WTC11 (cell line): ENCODE results near the gene BACE2.

Experiments
- AFF4 ChIP-seq: sonication (generic); formaldehyde crosslinking; IDR thresholded peaks from 2 replicates; pipeline ENCODE4 v1.8.1; 2023; ENCODE audit warnings: mild to moderate bottlenecking, missing genetic modification reagents, borderline replicate concordance
- ATF2 ChIP-seq: sonication (generic); formaldehyde crosslinking; IDR thresholded peaks from 2 replicates; pipeline ENCODE4 v1.8.1; 2022; ENCODE audit warnings: low read depth, missing genetic modification reagents, borderline replicate concordance
- ETV6 ChIP-seq: sonication (generic); formaldehyde crosslinking; IDR thresholded peaks from 2 replicates; pipeline ENCODE4 v1.8.1; 2022; ENCODE audit warnings: mild to moderate bottlenecking, missing genetic modification reagents
- GABPB1 ChIP-seq: sonication (generic); formaldehyde crosslinking; IDR thresholded peaks from 2 replicates; pipeline ENCODE4 v1.8.1; 2023; ENCODE audit warnings: mild to moderate bottlenecking, missing genetic modification reagents
- MXD4 ChIP-seq: fragments of 250-450 bp; sonication (Bioruptor Pico); IDR thresholded peaks from 2 replicates; pipeline ENCODE4 v1.8.0; 2021; ENCODE audit warnings: mild to moderate bottlenecking, moderate library complexity, borderline replicate concordance
- OVOL2 ChIP-seq: fragments of 250-450 bp; sonication (Bioruptor Pico); IDR thresholded peaks from 2 replicates; pipeline ENCODE4 v1.9.0; 2021; ENCODE audit warnings: mild to moderate bottlenecking, borderline replicate concordance
- TCF7 ChIP-seq: sonication (generic); formaldehyde crosslinking; IDR thresholded peaks from 2 replicates; pipeline ENCODE4 v1.8.0; 2022; ENCODE audit warnings: mild to moderate bottlenecking, low read depth, missing genetic modification reagents, moderate library complexity
- ZNF425 ChIP-seq: fragments of 250-450 bp; sonication (Bioruptor Pico); conservative IDR thresholded peaks from 2 replicates; pipeline ENCODE4 v1.9.0; 2021; ENCODE audit warnings: mild to moderate bottlenecking
- TF ChIP-seq, protein P1 (sequence below): fragments of 250-450 bp; sonication (Bioruptor Pico); IDR thresholded peaks from 2 replicates; pipeline ENCODE4 v1.9.0; 2021; ENCODE audit warnings: mild to moderate bottlenecking
- TF ChIP-seq, protein P2 (sequence below): fragments of 200-600 bp; IDR thresholded peaks from 2 replicates; pipeline ENCODE4 v1.8.0; 2022; ENCODE audit warnings: antibody characterized with exemption
- TF ChIP-seq, protein P3 (sequence below): sonication (generic); formaldehyde crosslinking; IDR thresholded peaks from 2 replicates; pipeline ENCODE4 v1.8.1; 2023; ENCODE audit warnings: mild to moderate bottlenecking, missing genetic modification reagents, moderate library complexity
- TF ChIP-seq, protein P4 (sequence below): sonication (generic); formaldehyde crosslinking; IDR thresholded peaks from 2 replicates; pipeline ENCODE4 v1.8.1; 2023; ENCODE audit warnings: mild to moderate bottlenecking, missing genetic modification reagents, moderate library complexity
- TF ChIP-seq, protein P5 (sequence below): sonication (generic); formaldehyde crosslinking; IDR thresholded peaks from 2 replicates; pipeline ENCODE4 v1.8.0; 2022; ENCODE audit warnings: mild to moderate bottlenecking, missing genetic modification reagents
- TF ChIP-seq, protein P6 (sequence below): sonication (generic); formaldehyde crosslinking; conservative IDR thresholded peaks from 2 replicates; pipeline ENCODE4 v1.8.1; 2023; ENCODE audit warnings: mild to moderate bottlenecking, low read depth, missing genetic modification reagents, moderate library complexity

- TF ChIP-seq, protein P1, sequence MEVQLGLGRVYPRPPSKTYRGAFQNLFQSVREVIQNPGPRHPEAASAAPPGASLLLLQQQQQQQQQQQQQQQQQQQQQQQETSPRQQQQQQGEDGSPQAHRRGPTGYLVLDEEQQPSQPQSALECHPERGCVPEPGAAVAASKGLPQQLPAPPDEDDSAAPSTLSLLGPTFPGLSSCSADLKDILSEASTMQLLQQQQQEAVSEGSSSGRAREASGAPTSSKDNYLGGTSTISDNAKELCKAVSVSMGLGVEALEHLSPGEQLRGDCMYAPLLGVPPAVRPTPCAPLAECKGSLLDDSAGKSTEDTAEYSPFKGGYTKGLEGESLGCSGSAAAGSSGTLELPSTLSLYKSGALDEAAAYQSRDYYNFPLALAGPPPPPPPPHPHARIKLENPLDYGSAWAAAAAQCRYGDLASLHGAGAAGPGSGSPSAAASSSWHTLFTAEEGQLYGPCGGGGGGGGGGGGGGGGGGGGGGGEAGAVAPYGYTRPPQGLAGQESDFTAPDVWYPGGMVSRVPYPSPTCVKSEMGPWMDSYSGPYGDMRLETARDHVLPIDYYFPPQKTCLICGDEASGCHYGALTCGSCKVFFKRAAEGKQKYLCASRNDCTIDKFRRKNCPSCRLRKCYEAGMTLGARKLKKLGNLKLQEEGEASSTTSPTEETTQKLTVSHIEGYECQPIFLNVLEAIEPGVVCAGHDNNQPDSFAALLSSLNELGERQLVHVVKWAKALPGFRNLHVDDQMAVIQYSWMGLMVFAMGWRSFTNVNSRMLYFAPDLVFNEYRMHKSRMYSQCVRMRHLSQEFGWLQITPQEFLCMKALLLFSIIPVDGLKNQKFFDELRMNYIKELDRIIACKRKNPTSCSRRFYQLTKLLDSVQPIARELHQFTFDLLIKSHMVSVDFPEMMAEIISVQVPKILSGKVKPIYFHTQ (CRISPR knock-in tag) = no peak
- no peak for TF ChIP-seq ATF2 (CRISPR knock-in tag)
- no peak for TF ChIP-seq ETV6 (CRISPR knock-in tag)
- TF ChIP-seq, protein P2, sequence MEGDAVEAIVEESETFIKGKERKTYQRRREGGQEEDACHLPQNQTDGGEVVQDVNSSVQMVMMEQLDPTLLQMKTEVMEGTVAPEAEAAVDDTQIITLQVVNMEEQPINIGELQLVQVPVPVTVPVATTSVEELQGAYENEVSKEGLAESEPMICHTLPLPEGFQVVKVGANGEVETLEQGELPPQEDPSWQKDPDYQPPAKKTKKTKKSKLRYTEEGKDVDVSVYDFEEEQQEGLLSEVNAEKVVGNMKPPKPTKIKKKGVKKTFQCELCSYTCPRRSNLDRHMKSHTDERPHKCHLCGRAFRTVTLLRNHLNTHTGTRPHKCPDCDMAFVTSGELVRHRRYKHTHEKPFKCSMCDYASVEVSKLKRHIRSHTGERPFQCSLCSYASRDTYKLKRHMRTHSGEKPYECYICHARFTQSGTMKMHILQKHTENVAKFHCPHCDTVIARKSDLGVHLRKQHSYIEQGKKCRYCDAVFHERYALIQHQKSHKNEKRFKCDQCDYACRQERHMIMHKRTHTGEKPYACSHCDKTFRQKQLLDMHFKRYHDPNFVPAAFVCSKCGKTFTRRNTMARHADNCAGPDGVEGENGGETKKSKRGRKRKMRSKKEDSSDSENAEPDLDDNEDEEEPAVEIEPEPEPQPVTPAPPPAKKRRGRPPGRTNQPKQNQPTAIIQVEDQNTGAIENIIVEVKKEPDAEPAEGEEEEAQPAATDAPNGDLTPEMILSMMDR = no peak
- no peak for TF ChIP-seq AFF4 (CRISPR knock-in tag)
- TF ChIP-seq, protein P3, sequence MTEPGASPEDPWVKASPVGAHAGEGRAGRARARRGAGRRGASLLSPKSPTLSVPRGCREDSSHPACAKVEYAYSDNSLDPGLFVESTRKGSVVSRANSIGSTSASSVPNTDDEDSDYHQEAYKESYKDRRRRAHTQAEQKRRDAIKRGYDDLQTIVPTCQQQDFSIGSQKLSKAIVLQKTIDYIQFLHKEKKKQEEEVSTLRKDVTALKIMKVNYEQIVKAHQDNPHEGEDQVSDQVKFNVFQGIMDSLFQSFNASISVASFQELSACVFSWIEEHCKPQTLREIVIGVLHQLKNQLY (CRISPR knock-in tag) = no peak
- no peak for TF ChIP-seq TCF7
- TF ChIP-seq, protein P4, sequence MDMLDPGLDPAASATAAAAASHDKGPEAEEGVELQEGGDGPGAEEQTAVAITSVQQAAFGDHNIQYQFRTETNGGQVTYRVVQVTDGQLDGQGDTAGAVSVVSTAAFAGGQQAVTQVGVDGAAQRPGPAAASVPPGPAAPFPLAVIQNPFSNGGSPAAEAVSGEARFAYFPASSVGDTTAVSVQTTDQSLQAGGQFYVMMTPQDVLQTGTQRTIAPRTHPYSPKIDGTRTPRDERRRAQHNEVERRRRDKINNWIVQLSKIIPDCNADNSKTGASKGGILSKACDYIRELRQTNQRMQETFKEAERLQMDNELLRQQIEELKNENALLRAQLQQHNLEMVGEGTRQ (CRISPR knock-in tag) = no peak
- no peak for TF ChIP-seq ZNF425
- TF ChIP-seq GABPB1 (CRISPR knock-in tag) = no peak
- TF ChIP-seq, protein P5, sequence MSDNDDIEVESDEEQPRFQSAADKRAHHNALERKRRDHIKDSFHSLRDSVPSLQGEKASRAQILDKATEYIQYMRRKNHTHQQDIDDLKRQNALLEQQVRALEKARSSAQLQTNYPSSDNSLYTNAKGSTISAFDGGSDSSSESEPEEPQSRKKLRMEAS (CRISPR knock-in tag) = no peak
- TF ChIP-seq MXD4 = no peak
- TF ChIP-seq, protein P6, sequence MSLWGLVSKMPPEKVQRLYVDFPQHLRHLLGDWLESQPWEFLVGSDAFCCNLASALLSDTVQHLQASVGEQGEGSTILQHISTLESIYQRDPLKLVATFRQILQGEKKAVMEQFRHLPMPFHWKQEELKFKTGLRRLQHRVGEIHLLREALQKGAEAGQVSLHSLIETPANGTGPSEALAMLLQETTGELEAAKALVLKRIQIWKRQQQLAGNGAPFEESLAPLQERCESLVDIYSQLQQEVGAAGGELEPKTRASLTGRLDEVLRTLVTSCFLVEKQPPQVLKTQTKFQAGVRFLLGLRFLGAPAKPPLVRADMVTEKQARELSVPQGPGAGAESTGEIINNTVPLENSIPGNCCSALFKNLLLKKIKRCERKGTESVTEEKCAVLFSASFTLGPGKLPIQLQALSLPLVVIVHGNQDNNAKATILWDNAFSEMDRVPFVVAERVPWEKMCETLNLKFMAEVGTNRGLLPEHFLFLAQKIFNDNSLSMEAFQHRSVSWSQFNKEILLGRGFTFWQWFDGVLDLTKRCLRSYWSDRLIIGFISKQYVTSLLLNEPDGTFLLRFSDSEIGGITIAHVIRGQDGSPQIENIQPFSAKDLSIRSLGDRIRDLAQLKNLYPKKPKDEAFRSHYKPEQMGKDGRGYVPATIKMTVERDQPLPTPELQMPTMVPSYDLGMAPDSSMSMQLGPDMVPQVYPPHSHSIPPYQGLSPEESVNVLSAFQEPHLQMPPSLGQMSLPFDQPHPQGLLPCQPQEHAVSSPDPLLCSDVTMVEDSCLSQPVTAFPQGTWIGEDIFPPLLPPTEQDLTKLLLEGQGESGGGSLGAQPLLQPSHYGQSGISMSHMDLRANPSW = no peak
- no peak for TF ChIP-seq OVOL2 (CRISPR knock-in tag)
These were observed 136.2 kb downstream of the BACE2 start for GRCh38 chr21:41304068-41304720.
